ENCODE data around the gene COL5A1. TPM values are rescaled to one million over a fixed set of nuclear protein-coding genes. Genes with fewer than 3 reads are reported as not detected.
"Not testable (repeated sequence)": the region's sequence is repeated elsewhere in the genome, so short reads cannot be mapped to it uniquely, and the experiment has no call there.

The COL5A1 gene
- total RNA-seq, 4 donors from 2014 or later: 13.3 to 55.0 (median 27.0) TPM

DNA sequence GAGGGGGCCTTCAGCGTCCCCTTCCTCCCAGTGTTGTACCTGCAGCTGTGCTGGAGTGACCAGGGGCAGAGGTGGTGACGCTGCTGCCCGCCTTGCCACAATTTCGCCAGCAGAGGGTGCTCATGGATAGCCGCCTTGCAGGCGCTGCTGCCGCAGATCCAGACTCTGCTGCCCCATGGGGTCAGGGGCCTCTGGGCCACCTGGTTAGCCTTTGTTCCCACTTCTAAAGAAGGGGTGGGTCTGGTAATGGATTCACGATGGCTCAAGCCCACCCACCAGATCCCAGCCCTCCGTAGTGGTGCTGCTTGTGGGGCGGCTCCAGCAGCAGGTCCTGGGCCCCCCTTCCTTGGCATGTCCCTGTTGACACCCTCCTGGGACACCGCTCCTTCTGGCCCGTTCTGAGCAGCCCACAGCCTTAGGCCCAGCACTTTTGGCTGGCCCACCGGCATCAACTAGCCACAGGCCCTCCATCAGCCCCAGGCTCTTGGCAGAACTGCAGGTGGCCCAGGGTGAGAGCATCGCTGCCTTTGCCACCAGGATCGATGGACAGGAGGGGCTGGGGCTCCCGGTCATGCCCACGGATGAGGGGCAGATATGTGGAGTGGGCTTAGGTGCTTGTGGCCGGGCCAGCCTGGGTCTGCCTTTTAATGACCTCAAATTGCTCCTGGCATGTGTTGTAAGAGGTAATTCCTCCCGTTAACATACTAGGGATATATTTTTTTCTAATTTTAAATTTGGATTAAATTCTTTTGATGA is 57.2 kb downstream of the COL5A1 start:
- ATAC-seq (ENCODE audit: low FRiP score): peak; percentile 35
- TF ChIP-seq, protein P1, sequence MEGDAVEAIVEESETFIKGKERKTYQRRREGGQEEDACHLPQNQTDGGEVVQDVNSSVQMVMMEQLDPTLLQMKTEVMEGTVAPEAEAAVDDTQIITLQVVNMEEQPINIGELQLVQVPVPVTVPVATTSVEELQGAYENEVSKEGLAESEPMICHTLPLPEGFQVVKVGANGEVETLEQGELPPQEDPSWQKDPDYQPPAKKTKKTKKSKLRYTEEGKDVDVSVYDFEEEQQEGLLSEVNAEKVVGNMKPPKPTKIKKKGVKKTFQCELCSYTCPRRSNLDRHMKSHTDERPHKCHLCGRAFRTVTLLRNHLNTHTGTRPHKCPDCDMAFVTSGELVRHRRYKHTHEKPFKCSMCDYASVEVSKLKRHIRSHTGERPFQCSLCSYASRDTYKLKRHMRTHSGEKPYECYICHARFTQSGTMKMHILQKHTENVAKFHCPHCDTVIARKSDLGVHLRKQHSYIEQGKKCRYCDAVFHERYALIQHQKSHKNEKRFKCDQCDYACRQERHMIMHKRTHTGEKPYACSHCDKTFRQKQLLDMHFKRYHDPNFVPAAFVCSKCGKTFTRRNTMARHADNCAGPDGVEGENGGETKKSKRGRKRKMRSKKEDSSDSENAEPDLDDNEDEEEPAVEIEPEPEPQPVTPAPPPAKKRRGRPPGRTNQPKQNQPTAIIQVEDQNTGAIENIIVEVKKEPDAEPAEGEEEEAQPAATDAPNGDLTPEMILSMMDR (IDR thresholded peaks at IDR 0.05): peak in 1 of 3 donors; percentile 72
- DNase-seq (ENCODE audit: low spot score): no peak

DNA sequence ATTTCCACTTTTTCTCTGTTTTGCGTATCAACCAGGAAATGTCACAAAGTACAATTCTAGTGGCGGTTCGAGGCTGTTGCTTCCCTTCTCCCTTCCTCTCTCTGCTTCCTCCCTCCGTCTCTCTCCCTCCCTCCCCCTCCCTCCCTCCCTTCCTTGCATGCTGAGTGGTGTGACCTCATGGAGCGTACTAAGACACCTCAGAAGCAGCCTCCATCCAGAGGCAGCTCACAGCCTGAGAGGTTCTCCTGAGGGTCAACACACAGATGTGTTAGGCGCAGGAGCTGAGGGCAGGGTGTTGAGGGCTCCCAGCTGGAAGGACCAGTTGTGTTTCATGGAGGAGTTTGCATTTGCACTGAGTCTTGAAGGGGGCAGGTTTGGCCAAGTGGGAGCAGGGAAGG is 57.7 kb downstream of the COL5A1 start:
- no peak for ATAC-seq (ENCODE audit: low FRiP score)

DNA sequence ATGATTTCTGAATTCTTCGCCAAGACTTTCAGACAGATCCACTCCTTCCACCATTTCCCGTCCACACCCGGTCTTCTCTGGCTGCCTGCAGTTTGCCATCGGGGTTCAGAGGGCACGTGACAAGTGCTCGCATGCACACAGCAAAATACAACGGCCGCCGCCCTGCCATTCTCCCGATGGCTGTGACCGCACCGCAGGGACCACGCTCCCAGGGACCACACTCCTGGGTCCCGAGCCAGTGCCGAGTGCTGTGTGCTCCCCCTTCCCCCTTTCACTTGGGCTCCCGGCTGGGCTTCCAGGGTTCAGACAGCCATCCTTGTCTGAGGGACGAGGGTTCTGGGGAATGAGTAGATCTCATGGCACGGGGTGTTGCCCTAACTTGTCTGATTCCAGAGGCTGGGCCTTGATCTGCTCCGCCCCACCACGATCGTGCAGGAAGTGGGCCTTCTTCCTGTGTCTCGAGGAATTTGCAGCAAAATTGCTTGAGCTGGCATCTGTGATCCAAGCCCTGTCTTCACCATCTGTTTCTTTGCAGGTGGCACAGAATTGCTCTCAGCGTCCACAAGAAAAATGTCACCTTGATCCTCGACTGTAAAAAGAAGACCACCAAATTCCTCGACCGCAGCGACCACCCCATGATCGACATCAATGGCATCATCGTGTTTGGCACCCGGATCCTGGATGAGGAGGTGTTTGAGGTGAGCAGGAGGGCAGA is 59.2 kb downstream of the COL5A1 start:
- DNase-seq (ENCODE audit: low spot score): no peak
- TF ChIP-seq, protein P1 (IDR thresholded peaks at IDR 0.05): no peak
- no peak for ATAC-seq (ENCODE audit: low FRiP score)

More for the DNA sequence above, 57.7 kb downstream of the COL5A1 start:
- TF ChIP-seq, protein P1 (IDR thresholded peaks at IDR 0.05): no peak
- DNase-seq (ENCODE audit: low spot score): no peak

DNA sequence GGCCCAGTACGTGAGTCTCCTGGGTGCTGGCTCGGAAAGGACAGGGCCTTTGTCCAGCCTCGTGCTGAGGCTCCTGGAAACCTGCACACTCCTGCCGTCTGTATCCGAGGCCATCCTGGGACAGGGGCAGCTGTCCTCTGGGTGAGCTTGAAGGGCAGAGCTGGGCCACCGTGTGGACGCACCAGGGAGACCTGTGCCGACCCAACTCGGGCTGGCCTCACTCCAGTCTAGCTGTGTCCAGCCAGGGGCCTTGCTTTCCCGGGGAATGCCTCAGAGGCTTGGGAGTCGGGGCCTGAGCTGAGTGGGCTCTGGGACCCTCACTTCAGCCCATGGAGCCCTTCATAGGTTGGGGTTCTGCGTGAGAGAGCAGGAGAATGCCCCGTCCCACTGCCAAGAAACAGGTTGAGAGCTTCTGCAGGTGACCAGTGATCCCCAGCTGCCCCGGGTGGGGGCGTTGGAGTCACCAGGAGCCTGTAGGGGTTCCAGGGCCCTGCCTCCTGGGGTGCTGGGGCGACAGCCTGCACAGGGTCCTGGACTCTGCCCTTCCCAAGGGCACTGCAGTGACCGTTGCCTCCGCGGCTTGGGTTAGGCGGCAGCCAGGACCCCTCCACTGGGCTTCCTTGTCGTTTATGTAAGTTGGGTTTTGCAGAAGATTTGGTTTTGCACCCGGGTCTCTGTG is 60.1 kb downstream of the COL5A1 start:
- TF ChIP-seq, protein P1 (IDR thresholded peaks at IDR 0.05): no peak
- ATAC-seq (ENCODE audit: low FRiP score): no peak

DNA sequence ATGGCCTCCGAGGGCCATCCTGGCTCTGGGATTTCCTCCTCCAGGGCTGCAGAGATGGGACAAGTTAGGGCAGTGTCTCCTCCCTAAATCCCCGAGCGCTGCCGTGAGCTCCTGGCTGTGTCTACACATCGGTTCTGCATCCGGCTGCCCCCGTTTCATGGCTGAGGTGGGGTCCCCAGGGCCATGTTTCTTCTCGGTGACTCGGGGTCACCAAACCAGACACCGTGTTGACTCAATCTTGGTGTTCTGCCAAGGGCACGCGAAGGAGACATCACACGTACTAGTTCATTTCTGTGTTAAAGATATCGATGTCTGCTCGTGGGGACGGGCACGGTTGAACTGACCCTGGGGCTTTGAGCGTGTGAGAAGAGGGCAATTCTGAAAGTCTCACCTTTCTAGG is 60.7 kb downstream of the COL5A1 start:
- DNase-seq (ENCODE audit: low spot score) (no peak), ATAC-seq (ENCODE audit: low FRiP score) (no peak)
- TF ChIP-seq, protein P1 (IDR thresholded peaks at IDR 0.05): no peak

More for the DNA sequence above, 60.1 kb downstream of the COL5A1 start:
- DNase-seq (ENCODE audit: low spot score): no peak

DNA sequence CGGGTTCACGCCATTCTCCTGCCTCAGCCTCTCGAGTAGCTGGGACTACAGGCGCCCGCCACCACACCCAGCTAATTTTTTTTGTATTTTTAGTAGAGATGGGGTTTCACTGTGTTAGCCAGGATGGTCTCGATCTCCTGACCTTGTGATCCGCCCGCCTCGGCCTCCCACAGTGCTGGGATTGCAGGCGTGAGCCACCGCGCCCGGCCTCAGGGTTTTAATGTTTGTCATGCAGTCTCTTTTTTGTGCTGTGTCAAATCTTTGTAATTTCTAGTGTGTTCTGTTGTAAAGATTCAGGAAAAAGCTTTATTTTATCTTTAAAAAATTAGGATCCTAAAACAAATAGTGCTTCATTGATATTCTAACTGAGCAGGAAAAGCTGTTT is 62.1 kb downstream of the COL5A1 start:
- ATAC-seq (ENCODE audit: low FRiP score); DNase-seq (ENCODE audit: low spot score): not testable (repeated sequence)

DNA sequence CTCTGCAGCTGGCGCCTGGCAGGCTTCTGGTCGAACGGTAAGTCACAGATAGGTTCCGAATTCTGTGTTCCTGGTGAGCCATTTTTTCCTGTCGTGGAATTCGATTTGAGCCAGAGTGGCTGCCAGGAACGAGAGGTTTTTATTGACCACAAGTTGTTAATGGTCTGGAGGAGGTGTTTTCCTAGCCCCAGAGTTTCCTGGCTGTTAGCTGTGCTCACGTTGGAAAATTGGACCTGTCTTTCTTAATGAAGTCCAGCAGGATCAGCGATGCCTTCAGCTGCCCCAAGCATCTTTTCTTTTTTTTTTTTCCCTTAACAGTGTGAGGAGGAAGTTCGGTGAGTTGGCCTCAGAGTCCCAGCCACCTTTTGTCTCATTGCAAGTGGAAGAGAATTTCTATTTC is 62.9 kb downstream of the COL5A1 start:
- ATAC-seq (ENCODE audit: low FRiP score) (no peak), DNase-seq (ENCODE audit: low spot score) (no peak)
- TF ChIP-seq, protein P1 (IDR thresholded peaks at IDR 0.05): no peak
